GM21619 (cell line): Measurements from ENCODE around the gene DCTPP1.

Experiments
- ATAC-seq: cut with Tn5 transposase; IDR thresholded peaks from one replicate; pipeline ENCODE4 v1.9.1; 2021; ENCODE audit not compliant: unreplicated experiment

DCTPP1 gene

DNA sequence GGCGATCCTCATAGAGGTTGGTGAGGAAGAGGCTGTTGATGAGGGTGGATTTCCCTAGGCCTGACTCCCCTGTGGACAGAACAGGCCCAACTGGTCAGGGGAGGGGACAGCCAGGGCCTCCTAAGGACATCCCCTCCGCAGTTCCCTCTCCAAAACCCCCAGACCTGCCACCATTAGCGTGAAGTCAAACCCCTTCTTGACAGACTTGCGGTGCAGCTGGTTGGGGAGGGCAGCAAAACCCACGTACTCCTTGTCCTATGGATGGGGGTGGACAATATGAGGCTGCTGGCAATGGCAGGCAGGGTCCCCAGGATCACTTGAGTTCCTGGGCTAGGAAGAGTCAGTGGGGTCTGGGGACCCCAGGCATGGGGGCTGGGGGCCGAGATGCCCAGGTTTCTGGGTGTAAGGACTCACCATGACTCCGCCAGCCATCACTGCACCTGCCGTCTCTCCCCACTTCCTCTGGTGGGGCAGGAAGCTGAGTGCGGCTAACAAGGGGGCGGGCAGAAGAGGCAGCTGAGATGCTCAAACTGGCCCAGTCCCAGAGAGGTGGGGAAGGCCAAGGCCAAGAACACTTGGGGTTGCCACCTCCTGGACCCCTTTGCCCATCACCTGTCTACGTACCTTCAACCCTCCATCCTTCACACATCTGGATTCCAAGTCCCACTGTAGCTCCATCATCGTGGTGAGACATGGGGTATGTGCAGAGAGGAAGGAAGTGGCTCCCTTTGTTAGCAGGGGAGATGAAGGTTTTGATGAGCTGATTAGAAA lies 47.5 kb downstream of the DCTPP1 start, which contains the start of gene SEPTIN1:
Gene SEPTIN1, minus strand, starts transcription at position 451 of the 771 bp plus-strand sequence. Its CDS starts 19 bp downstream, at position 432.
- ATAC-seq = peak; percentile 30

DNA sequence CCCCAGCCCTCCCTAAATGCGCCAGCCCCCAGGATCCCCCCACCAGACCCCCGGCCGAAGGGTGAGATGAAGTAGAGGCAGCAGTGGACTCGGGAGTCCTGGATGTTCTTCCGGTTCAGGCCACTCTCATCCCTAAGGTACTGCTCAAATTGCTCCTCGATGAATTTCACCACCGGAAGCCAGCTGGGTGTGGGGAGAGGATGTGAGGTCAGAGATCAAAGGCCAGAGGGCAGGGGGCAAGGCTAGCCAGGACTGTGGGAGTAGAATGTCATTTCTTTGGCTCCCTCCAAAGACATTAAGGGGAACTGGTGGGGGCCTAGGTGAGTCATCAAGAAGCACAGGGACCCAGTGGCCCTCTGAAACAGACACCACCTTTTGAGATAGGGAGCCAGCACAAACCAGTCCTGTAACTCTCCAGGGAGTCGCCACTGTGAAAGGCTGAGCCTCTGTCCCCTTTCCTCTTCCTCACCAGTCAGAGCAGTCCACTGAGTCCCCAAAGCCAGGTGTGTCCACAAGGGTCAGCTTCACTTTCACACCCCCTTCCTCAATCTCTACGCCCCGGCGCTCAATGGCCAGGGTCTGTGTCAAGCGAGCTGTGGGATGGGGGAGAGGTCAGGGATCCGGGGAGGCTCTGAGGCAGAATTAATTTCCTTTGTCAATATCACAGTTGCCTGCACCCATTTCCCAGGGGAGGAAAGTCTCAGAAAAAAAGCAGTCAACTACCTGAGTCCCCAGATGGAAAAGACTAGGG lies 48.4 kb downstream of the DCTPP1 start:
- no peak for ATAC-seq

DNA sequence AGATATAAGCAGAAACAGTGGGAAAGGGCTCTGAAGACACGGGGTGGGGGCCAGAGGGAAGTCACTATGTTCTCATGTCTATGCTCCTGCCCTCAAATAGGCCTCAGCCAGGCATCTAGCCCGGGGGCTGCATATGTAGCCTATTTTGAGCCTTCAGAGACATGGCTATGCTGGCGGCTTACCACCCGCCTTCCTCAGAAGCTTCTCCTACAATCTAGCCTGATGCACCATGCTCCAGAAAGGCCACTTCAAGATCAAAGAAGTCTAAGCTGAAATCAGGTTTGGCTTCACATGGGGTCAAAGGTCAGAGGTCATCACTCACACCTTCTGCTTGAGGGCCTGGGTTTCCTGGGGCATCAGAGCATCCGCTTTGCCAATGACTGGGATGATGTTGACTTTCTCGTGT lies 49.0 kb downstream of the DCTPP1 start:
- no peak for ATAC-seq

DNA sequence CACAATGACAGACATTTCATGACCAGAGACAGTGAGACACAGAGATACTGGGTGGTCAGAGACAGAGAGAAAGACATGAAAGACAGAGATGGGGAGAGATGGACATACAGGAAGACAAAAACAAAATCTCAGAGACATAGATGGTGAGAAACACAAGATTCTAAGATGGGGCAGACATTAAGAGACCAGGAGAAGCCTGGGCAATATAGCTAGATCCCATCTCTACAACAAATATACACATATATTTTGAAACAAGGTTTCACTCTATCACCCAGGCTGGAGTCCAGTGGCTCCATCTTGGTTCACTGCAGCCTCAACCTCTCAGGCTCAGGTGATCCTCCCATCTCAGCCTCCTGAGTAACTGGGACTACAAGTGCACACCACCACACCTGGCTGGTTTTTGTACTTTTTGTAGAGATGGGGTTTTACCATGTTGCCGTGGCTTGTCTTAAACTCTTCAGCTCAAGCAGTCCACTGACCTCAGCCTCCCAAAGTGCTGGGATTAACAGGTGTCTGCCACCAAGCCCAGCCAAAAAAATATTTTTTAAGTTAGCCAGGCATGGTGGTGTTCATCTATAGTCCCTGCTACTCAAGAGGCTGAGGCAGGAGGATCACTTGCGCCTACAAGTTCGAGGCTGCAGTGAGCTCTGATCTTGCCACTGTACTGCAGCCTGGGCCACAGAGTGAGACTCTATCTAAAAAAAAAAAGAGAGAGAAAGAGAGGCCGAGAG lies 49.6 kb downstream of the DCTPP1 start:
- ATAC-seq = no peak

DNA sequence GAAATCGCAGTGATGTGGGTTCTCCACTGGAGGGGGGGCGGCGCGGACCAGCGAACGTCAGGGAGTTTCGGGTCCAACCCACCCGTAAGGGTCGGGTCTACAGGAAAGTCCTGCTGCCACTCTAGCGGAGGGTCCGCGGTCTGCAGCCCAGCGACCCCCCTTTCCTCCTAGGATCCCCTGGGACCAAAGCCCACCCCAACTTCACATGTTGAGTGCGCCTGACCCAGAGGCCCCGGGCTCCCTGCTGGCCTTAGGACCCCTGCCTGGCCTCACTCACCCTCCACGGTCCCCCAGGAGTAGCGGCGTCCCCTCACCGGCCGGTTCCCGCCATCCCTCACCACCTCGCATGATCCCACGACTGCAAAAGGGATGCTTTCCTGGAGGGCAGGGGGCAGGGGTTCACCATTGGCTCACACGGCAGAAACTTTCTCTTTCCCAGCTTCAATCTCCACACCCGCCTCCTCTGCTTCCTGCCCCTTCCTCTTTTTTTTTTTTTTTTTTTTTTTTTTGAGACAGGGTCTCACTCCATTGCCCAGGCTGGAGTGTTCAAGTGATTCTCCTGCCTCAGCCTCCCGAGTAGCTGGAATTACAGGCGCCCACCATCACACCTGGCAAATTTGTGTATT lies 50.6 kb downstream of the DCTPP1 start:
- no peak for ATAC-seq

DNA sequence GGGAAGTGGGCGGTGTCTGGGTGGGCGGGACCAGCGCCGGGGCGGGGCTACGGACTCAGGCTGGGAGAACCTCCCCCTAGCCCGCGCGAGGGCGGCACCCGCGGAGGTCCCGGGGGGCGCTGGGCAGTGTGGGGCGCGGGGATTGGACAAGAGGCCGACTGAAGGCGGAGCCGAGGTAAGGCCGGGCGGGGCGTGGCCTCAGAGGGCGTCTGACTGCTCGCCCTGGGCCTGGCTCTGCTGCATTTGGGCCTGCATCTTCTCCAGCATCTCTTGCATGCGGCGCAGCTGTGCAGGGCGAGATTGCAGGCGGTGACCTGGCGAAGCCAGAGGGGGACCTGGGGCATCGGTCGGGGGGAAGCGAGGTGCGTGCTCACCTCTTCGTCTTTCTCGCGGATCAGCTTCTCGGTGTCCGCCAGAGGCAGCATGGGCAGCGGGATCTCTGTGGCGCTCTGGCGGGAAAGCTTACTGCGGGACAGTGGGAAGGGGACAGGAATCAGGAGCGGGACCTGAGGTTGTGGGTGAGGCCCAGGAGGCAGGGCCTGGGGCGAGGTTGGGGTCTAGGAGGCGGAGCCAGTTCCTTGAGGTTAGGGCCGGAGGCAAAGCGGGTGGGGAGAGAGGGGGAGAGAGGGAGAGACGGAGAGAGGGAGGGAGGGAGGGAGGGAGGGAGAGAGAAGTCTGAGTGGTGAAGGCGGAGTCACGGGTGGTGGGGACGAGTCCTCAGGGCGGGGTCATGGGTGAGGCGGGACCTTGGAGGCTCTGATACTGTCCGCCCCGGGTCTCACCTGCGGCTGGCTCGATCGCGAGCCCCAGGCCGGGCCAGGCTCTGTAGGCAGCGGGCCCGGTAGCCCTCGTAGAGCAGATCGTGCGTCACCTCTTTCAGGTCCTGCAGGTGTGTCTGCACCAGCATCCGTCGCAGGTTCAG lies 51.3 kb downstream of the DCTPP1 start:
- ATAC-seq = peak; percentile 68

DNA sequence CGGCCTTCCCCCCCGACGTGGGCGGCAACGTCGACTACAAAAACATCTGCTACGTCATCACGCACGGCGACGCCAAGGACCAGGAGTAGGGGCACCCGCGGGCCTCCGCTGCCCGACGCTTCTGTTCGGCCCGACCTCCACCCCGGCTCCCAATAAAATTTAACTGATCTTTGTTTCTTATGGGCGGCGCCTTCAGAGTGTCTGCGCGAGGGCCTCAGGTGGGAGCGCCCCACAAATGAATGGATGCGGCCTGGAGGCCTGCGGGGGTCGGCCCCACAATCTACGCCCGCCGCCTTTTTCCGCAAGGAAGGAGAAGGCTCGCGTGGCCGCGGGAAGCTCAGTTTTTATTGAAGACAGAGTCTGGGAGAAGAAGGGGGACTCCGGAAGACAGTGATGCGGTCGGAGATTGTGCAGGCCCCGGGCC lies 52.0 kb downstream of the DCTPP1 start:
- ATAC-seq = peak; percentile 36

DNA sequence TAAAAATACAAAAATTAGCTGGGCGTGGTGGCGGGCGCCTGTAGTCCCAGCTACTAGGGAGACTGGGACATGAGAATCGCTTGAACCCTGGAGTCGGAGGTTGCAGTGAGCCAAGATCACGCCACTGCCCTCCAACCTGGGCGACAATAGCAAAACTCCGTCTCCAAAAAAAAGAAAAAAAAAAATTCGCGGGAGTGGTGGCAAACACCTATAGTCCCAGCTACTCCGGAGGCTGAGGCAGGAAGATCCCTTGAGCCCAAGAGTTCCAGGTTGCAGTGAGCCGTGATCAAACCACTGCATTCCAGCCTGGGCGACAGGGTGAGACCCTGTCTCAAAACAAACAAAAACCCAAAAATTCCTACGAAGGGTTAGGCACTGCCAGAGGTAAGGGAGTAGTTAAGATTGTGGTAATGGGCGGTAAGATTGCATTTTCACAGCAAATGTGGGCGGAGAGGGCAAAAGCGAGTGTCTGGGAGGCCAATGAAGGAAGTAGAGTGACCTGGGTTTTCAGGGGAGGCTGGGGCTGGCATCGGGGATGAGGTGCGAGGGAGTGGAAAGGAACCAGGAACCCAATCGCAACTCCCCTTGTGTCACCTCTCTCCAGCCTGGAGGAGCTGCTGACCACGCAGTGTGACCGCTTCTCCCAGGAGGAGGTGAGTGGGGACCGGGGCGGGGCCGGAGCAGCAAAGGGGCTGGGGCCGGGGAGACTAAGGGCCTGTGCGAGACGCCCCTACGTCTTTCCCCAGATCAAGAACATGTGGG lies 52.6 kb downstream of the DCTPP1 start:
- ATAC-seq = no peak

DNA sequence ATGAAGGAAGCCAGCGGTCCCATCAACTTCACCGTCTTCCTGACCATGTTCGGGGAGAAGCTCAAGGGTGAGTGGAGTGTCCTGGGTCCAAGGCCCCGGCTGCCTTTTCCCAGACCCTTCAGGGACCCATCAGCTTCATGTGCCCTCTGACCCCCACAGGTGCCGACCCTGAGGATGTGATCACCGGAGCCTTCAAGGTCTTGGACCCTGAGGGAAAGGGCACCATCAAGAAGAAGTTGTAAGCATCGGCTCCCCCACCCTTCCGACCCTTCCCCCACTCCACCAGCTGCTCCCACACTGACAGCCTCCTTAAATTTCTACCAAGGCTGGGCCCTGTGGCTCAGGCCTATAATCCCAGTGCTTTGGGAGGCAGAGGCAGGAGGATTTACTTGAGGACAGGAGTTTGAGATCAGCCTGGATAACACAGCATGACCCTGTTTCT lies 53.3 kb downstream of the DCTPP1 start:
- ATAC-seq = no peak

DNA sequence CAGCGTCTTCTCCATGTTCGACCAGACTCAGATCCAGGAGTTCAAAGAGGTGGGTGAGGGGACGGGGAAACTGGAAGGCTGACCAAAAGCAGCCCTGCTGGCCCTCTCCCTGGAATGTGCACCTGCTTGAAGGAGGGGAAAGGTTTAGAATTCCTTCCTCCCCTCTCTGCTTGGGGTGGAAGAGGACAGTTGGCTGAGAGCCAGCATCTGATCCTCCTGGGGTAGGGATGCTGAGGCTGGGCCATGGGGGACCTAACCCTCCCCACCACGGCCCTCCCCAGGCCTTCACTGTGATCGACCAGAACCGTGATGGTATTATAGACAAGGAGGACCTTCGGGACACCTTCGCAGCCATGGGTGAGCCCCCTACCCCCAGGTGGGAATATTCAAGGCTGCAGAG lies 54.0 kb downstream of the DCTPP1 start:
- ATAC-seq = no peak

DNA sequence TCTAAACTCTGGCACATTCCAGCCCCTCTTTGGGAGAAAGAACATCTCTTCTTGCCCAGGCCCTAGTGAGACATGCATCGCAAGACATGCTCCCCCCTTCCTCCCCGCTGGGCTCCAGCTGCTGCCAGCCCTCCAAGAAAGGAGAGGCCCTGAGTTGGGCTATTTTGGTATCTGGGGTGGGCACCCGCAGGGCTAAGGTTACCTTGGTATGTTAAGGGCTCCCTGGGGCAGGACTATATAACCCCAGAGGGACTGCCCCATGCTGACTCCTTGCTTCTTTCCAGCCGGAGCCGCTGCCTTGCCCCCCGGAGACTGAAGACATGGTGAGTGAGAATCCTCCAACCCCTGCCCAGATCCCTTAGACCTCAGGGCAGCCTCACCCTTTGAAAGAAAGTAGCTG lies 55.3 kb downstream of the DCTPP1 start, which contains the start of gene MYL11:
Gene MYL11, plus strand, starts transcription at position 265 of the 400 bp plus-strand sequence. Its CDS starts 56 bp downstream, at position 321.
- no peak for ATAC-seq
